GM19023 (cell line): ENCODE data around the gene MR1.
A peak's percentile ranks its signal among the peaks of the same experiment; 100 is the strongest.
"Not testable (repeated sequence)": the region's sequence is repeated elsewhere in the genome, so short reads cannot be mapped to it uniquely, and the experiment has no call there.

Experiments used
- ATAC-seq: cut with Tn5 transposase; IDR thresholded peaks from one replicate; pipeline ENCODE4 v1.9.1; 2021; ENCODE audit warnings: mild to moderate bottlenecking, moderate library complexity; ENCODE audit not compliant: unreplicated experiment

Gene MR1

GRCh38 chr1:181028615-181029014 is 5.2 kb upstream of the MR1 start:
- no peak for ATAC-seq

DNA sequence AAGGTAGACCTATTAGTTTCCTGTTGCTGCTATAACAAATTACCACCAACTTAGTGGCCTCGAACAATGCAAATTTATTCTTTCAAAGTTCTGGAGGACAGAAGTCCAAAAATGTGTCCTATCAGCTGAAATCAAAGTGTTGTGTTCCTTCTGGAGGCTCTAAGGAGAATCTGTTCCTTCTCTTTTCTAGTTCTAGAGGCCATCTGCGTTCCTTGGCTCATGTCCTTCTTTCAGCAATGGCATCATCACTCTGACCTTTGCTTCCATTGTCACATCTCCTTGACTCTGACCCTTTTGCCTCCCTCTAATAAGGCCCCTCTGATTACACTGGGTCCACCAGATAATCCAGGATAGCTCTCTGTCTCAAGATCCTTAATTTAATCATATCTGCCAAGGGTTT is 1.2 kb upstream of the MR1 start:
- ATAC-seq: no peak

DNA sequence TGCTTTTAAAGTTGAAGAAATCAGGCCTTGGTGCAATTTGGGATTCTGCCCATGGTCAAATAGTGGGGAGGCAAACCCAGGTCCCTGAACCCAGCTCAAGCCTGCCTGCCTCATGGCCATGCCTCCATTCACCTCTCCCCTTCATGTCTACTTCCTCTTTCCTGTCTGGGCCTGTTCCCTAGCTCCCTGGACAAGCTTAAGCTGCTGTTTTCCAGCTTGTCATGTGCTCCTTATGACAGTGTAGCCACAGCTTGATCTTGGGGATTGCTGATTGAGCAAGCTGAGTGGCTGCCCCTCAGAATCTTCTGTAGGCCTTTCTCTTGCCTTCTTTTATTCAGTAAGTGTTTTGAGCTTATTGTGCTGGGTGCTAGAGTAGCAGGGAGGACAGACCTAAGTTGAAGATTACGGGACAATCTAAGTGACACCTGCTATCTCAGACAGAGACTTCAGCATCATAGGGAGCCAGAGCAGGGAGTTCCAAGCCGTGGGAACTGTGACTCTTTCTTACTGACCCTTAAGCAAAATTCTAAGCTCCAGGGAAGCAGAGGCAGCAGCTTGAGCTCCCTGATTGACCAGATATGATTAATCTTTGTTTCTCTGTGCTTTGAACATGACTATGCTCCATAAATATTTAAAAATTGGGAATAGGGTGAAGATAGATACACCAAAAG is 520 bp upstream of the MR1 start:
- peak; percentile 40 for ATAC-seq

DNA sequence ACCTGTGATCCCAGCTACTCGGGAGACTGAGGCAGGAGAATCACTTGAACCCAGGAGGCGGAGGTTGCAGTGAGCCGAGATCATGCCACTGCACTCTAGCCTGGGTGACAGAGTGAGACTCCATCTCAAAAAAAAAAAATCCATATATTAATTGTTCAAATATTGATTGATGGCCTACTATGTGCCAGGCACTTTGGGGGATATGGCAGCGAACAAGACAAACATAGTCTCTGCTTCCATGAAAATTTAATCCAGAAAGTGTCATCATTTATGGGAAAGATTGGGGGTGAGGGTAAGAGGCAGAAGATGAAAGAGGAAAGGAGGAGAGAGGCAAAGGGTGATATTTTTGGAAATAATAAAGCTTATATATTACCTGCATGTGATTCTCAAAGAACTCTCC is 1.4 kb downstream of the MR1 start:
- not testable (repeated sequence) for ATAC-seq

DNA sequence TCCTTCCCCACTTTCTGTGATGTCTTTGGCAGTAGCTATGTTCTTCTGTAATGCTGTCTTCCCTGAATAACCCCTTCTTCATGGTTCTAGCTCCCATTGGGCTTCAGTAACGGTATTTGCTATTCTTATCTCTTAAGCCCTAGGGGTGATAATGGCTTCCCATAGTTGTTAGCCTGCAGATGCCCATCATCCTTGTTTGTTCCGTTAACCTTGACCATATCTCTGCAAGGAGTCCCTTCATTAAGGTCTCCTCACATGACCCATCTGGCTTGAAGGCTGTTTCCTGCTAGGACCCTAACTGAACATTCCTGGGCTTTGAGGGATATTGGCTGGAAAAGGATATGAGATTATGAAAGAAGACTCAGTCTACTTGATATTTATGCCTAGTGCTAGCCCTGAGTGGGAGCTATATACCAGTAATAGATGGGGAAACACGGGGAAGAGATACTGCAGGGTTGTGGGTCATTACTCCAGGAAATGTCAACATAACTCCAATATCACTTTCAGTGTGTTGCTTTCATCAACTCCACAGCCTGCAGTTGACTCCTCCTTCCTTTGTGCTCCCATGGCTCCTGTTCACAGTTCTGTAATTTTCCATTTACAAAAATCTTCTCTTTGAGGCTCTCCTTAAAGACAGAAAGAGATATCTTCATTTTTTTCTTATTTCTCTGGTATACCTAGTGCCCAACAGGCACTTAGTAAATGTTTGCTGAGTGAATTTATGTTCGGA is 2.5 kb downstream of the MR1 start:
- ATAC-seq: no peak

DNA sequence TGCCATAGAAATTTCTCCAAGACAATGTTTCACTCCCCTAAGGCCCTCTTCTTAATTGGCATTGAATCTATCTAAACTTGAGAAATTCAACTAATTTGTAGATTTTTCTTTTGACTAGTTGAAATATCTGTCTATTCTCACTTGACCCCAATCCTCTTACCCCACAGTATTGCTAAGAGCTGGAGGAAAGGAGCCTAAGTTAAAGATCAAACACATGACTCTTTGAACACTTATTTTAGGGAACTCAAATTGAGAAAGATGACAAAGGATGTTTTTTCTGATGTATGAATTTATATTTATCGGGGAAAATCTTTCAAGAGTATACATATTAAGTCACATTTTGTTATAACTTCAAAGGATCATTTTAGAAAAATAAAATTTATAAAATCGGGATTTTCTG is 3.6 kb downstream of the MR1 start:
- ATAC-seq: no peak

- ATAC-seq: no peak
Measured at GRCh38 chr1:181038399-181038873, 4.7 kb downstream of the MR1 start.

DNA sequence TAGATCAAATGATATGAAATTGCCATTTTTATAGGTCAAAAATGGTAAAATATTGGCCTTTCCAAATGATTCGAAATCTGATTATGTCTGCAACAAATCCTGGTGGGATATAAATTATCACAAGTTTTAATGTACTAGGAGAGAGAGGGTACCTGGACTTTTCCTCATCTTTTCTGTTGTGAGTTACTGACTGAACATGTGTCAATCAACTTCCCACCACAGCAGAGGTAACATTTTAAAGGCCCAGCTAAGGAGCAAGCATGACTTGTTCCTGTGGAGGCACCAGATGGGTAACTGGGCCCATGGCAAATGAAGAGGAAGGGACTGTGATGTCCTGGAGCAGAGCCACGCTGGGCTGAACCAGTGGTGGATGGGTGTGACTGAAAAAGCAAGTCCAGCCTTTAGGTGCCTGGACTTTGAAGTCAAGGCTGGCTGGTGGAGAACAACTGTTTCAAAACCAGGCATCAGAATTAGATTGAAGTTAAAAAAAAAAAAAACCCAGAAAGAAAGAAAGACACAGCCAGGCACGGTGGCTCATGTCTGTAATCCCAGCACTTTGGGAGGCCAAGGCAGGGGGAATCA is 6.6 kb downstream of the MR1 start:
- no peak for ATAC-seq

DNA sequence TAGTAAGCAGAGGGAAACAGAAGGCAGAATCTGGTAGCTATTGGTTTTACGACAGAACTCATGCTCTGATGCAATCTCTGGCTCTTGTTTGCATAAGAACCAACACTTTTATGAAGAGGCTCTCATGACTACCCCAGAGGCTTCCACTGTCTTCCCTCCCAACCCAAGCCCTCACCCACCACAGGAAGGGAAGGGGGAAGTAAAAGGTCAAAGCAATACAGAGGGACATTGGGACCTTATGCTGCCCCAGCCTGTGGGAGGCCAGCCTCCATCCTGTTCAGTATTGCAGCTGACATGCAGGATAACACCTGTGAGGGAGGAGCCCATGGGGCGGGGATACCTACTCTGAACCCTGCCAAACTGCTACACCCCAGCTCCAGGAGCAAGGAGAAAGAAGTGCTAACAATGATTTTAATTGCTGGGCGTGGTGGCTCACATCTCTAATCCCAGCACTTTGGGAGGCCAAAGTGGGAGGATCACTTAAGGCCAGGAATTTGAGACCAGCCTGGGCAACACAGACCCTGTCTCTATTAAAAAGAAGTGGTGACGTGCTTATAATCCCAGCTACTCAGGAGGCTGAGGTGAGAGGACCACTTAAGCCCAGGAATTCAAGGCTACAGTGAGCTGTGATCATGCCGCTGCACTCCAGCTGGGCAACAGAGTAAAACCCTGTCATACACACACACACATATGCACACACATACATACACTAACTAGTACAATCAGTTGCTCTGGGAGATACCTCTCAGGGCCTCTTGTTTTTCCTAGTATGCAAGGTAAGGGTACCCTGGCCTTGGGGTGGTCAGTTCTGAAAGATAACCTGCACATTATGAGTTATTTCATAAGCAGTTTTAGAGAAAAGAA is 9.5 kb downstream of the MR1 start:
- ATAC-seq: no peak

GRCh38 chr1:181044449-181044966 is 10.7 kb downstream of the MR1 start:
- ATAC-seq: peak; percentile 93

DNA sequence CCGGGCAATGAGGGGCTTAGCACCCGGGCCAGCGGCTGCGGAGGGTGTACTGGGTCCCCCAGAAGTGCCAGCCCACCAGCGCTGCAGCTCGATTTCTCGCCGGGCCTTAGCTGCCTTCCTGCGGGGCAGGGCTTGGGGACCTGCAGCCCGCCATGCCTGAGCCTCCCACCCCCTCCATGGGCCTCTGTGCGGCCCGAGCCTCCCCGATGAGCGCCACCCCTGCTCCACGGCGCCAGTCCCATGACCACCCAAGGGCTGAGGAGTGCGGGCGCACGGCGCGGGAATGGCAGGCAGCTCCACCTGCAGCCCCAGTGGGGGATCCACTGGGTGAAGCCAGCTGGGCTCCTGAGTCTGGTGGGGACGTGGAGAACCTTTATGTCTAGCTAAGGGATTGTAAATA is 12.2 kb downstream of the MR1 start:
- not testable (repeated sequence) for ATAC-seq

DNA sequence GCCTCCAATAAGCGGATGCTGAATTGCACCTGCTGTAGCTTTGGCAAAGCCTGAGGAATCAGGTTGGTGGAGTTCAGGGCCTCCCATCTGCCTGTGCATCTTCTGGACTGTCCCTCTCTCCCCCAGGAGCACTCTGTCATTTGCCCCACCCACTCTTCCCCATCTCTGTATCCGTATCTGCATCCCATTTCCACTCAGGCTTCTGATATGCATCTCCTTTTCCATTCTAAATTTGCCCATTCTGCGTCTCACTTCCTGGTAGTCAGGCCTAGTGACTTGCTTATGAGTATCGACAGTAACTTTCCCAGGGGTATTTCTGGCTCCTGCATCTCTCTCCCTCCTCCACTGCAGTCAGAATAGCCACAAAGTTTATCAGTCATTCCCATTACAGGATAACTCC is 15.6 kb downstream of the MR1 start:
- no peak for ATAC-seq

DNA sequence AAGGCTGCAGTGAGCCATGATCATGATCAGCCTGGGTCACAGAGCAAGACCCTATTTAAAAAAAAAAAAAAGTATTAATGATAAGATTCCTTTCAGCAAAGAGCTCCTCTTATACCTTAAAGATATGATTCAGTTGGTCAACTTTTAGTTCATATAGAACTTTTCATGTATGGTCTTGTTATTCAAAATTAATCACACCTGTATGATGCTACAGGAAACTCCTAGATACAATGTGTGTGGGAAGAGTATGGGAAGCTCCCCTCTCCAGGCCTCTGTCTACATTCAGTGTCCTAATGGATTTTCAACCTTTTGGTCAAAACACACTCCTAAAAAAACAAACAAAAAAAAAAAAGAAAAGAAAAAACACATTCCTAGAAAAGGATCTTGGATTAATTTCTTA is 17.1 kb downstream of the MR1 start:
- ATAC-seq: no peak

- no peak for ATAC-seq
Measured at GRCh38 chr1:181056560-181056959, 22.8 kb downstream of the MR1 start.

GRCh38 chr1:181057079-181057478 is 23.3 kb downstream of the MR1 start:
- ATAC-seq: no peak

- no peak for ATAC-seq
Measured at GRCh38 chr1:181059435-181059834, 25.7 kb downstream of the MR1 start.

DNA sequence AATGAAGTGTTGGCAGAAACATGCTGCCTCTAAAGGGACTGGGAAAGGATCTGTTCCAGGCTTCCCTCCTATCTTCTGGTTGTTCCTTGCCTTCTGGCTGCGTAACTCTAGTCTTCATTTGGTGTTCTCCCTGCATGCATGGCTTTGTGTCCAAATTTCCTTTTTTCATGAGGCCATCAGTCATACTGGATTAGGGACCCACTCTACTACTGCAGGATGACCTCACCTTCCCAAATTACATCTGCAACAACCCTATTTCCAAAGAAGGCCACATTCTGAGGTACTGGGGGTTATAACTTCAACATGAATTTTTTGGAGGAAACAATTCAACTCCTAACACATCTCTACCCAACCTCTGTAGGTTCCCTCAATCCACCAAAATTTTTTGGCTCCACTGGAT is 26.3 kb downstream of the MR1 start:
- no peak for ATAC-seq

DNA sequence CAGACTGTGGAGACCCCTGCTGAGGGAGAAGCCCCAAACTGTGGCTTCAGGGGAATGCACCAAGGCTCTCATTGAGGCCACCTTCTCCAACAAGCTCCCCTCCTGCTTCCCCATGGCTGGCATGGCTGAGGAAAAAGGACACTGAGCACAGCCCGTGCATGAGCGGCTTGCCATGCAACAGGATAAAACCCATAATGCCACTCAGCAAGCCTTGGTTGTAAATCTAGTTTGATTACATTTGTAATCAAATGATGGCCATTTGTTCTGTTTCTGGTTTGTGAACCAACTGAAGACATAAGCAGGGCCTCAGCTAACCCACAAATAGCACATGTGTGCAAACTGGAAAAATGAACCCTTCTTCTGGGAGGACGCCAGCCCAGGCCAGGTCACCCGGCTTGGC is 27.2 kb downstream of the MR1 start:
- ATAC-seq: not testable (repeated sequence)

DNA sequence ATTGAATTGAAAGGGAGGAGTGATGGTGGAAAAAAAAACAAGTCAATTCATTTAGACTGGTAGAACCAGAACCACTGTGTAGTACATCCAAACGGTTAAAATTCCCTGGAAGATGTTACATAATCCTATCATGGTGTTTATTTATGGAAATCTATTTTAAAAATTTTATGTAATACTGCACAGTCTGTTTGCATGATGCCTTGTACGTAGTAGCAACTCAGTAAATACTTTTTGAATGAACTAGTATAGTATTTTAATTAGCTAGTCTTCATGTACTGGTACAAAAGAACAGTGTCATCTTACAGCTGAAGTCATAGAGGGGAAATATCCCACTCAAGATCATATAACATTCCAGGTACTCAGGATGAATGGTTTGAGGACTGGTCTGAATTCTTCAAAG is 27.7 kb downstream of the MR1 start:
- ATAC-seq: no peak

GRCh38 chr1:181061891-181062835 is 28.4 kb downstream of the MR1 start:
- ATAC-seq: peak; percentile 88
